Fibroblast of peridontal ligament (primary cell): ENCODE measurements around the gene SBK3.
"Not testable (repeated sequence)": the region's sequence is repeated elsewhere in the genome, so short reads cannot be mapped to it uniquely, and the experiment has no call there.

ENCODE experiments used
- DNase-seq: peaks from one replicate; pipeline ENCODE4 v3.0.0-alpha.2; 2010; ENCODE audit errors: extremely low read depth

SBK3 gene

GRCh38 chr19:55576746-55577145, 31.4 kb upstream of the SBK3 start:
- DNase-seq, result no peak

- DNase-seq, result not testable (repeated sequence)
Measured at GRCh38 chr19:55573929-55574328, 28.6 kb upstream of the SBK3 start.

GRCh38 chr19:55569477-55569876, 24.1 kb upstream of the SBK3 start:
- not testable (repeated sequence) for DNase-seq

GRCh38 chr19:55567708-55568328, 22.5 kb upstream of the SBK3 start:
- no peak for DNase-seq

- no peak for DNase-seq
Measured at GRCh38 chr19:55566823-55567222, 21.5 kb upstream of the SBK3 start.

GRCh38 chr19:55563261-55563690, 17.9 kb upstream of the SBK3 start:
- DNase-seq, result peak; percentile 14

- DNase-seq, result no peak
Measured at GRCh38 chr19:55559684-55560083, 14.3 kb upstream of the SBK3 start.

GRCh38 chr19:55554741-55555152, 9.4 kb upstream of the SBK3 start:
- no peak for DNase-seq

- DNase-seq, result no peak
Measured at GRCh38 chr19:55554302-55554701, 9.0 kb upstream of the SBK3 start.

- DNase-seq, result peak; percentile 26
Measured at GRCh38 chr19:55553217-55554182, 8.2 kb upstream of the SBK3 start.

- DNase-seq, result peak; percentile 73
Measured at GRCh38 chr19:55552620-55553019, 7.3 kb upstream of the SBK3 start.

- no peak for DNase-seq
Measured at GRCh38 chr19:55552206-55552605, 6.9 kb upstream of the SBK3 start.

- no peak for DNase-seq
Measured at GRCh38 chr19:55550321-55550650, 4.9 kb upstream of the SBK3 start.

GRCh38 chr19:55549500-55550320, 4.4 kb upstream of the SBK3 start:
- DNase-seq, result peak; percentile 89

- no peak for DNase-seq
Measured at GRCh38 chr19:55546822-55547614, 1.7 kb upstream of the SBK3 start.

- no peak for DNase-seq
Measured at GRCh38 chr19:55546011-55546410, 668 bp upstream of the SBK3 start.

- no peak for DNase-seq
Measured at GRCh38 chr19:55544776-55545439, 435 bp downstream of the SBK3 start.

- DNase-seq, result no peak
Measured at GRCh38 chr19:55544014-55544413, 1.3 kb downstream of the SBK3 start.

- DNase-seq, result no peak
Measured at GRCh38 chr19:55543567-55543966, 1.8 kb downstream of the SBK3 start.

GRCh38 chr19:55542292-55542855, 3.0 kb downstream of the SBK3 start:
- DNase-seq, result no peak

- DNase-seq, result no peak
Measured at GRCh38 chr19:55541091-55541490, 4.3 kb downstream of the SBK3 start.
